Vagina (tissue), 2 donors: ENCODE measurements around the gene ABL1.

Experiments used
- POLR2A ChIP-seq, 2 donors: fragments of 450-650 bp; IDR thresholded peaks; one replicate each; pipeline ENCODE4 v1.6.1; 2017; ENCODE audit warnings: antibody characterized with exemption in 2 of 2, mild to moderate bottlenecking in 2 of 2, moderate library complexity in 2 of 2
- TF ChIP-seq, protein P1 (sequence below), 3 experiments: fragments of 450-650 bp in 2 of 3; fragments of 200-600 bp in 1 of 3; sonication (generic) in 1 of 3; IDR thresholded peaks; one replicate each; pipeline ENCODE4 v1.5.1; 2017 to 2019; ENCODE audit warnings: antibody characterized with exemption in 3 of 3, mild to moderate bottlenecking in 2 of 3, moderate library complexity in 2 of 3

DNA sequence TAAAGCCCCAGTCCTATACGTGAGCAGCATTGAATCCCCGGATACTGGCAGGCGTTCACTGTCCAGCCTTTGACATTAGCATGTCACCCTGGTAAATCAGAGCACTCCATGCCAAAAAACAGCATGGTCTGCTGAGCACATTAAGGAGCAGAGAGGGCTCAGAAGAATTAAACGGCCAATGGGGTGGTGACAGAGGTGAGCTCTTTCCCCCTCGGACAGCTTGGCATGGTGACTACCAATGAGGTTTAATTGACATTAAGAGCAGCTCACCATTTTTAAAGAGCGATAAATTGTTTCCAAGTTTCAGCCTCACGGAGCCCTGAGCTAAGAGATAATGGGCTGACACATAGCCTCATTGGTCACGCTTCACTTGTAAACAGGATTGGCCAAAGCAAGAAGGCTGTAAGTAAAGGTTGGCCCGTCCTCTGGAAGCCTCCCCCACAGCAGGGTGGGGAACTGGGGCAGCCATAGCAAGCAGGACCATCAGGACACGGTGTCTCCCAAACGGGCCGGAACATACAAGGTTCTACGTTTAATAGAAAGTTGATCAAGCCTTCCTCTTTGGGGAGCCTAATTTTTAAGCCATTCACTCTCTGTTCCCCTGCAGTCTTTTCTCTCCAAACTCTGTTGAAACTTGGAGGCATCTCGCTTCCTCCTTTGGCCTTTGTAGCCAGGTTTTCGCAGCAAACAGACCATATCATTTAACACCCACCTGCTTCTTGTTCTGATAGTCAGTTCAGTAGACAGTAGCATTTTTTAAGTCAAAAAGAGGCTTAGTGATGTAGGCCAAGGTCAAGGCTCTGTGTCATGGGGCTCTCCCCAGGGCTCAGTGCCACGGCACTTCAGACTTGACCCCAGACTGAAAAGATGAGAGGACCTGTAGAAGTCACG is 35.7 kb downstream of the ABL1 start:
- no peak for TF ChIP-seq POLR2A (IDR thresholded peaks at IDR 0.05)
- TF ChIP-seq, protein P1, sequence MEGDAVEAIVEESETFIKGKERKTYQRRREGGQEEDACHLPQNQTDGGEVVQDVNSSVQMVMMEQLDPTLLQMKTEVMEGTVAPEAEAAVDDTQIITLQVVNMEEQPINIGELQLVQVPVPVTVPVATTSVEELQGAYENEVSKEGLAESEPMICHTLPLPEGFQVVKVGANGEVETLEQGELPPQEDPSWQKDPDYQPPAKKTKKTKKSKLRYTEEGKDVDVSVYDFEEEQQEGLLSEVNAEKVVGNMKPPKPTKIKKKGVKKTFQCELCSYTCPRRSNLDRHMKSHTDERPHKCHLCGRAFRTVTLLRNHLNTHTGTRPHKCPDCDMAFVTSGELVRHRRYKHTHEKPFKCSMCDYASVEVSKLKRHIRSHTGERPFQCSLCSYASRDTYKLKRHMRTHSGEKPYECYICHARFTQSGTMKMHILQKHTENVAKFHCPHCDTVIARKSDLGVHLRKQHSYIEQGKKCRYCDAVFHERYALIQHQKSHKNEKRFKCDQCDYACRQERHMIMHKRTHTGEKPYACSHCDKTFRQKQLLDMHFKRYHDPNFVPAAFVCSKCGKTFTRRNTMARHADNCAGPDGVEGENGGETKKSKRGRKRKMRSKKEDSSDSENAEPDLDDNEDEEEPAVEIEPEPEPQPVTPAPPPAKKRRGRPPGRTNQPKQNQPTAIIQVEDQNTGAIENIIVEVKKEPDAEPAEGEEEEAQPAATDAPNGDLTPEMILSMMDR (IDR thresholded peaks at IDR 0.05) = no peak
